ENCODE measurements around the gene NR2C2.

DNA sequence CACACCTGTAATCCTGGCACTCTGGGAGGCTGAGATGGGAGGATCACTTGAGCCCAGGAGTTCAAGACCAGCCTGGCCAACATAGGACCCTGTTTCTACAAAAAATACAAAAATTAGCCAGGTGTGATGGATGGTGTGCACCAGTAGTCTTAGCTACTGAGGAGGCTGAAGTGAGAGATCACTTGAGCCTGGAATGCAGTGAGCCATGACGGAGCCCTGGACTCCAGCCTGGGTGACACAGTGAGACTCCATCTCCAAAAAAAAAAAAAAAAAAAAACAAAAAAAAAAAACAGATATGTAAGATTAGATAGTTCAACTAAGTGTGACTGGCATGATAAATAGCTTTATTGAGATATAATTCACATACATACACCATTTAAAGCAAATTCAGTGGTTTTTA, 141.8 kb downstream of the NR2C2 start:
- TF ChIP-seq, protein P1, sequence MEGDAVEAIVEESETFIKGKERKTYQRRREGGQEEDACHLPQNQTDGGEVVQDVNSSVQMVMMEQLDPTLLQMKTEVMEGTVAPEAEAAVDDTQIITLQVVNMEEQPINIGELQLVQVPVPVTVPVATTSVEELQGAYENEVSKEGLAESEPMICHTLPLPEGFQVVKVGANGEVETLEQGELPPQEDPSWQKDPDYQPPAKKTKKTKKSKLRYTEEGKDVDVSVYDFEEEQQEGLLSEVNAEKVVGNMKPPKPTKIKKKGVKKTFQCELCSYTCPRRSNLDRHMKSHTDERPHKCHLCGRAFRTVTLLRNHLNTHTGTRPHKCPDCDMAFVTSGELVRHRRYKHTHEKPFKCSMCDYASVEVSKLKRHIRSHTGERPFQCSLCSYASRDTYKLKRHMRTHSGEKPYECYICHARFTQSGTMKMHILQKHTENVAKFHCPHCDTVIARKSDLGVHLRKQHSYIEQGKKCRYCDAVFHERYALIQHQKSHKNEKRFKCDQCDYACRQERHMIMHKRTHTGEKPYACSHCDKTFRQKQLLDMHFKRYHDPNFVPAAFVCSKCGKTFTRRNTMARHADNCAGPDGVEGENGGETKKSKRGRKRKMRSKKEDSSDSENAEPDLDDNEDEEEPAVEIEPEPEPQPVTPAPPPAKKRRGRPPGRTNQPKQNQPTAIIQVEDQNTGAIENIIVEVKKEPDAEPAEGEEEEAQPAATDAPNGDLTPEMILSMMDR (IDR thresholded peaks at IDR 0.05): no peak
- no peak for TF ChIP-seq POLR2A (IDR thresholded peaks at IDR 0.05)
